ENCODE data around the gene PCDHGA12. TPM values are rescaled to one million over a fixed set of nuclear protein-coding genes. Genes with fewer than 3 reads are reported as not detected.

The PCDHGA12 gene
- polyA plus RNA-seq (2011; rRNA removed) (6.1 and 7.9 TPM in 2 replicates), polyA minus RNA-seq (2011; rRNA and poly(A)+ RNA removed) (8.3 and 9.1 TPM in 2 replicates)

- ChIA-PET POLR2A (interaction anchor here (0.6 to 1.5 kb wide), 3 partner anchors 11 to 46 kb away, joined by 4 to 7 read pairs (median 5); no protein-coding TSS in a partner anchor), CTCF (interaction anchor here (0.6 to 5.2 kb wide), 26 partner anchors 8 to 143 kb away, joined by 3 to 72 read pairs (median 4); partner anchors contain the start of genes PCDHGA11, PCDHGA3, PCDHGB7 and PCDHGC3)
- H3K36me3 ChIP-seq (ENCODE audit: control insufficient read depth, insufficient read depth, low read length), result no peaks in the 10 kb centered on the region; the same call in none of the 2 replicates
- DNase-seq (ENCODE audit: low read depth), result no peak
- TF ChIP-seq CTCF (IDR thresholded peaks at IDR 0.05; ENCODE audit: insufficient read depth, low read depth, low read length), result peak; percentile 59
- H3K27me3 ChIP-seq (ENCODE audit: control insufficient read depth, insufficient read depth, low read length), result no peaks in the 10 kb centered on the region
- H3K4me3 ChIP-seq (ENCODE audit: low read depth, low read length), result peak within 1 kb of the TSS; percentile 39
Observed at GRCh38 chr5:141430332-141431113, at the start of gene PCDHGA12. TSS of gene PCDHGA12 (plus strand) at chr5:141430507. CDS start at chr5:141430760, 253 bp downstream.

GRCh38 chr5:141382469-141383294 is 47.6 kb upstream of the PCDHGA12 start, which contains the start of gene PCDHGA7:
TSS of gene PCDHGA7 (plus strand) at chr5:141382742. CDS start at chr5:141382900, 158 bp downstream.
- ChIA-PET POLR2A (interaction anchor here (0.6 kb wide), 1 partner anchor 135 kb away, joined by 8 read pairs; no protein-coding TSS in a partner anchor), CTCF (interaction anchor here (0.8 to 1.6 kb wide), 8 partner anchors 12 to 183 kb away, joined by 3 to 11 read pairs (median 4); partner anchors contain the start of genes PCDHGA2, PCDHGA5, PCDHGB5 and TAF7)
- Histone ChIP-seq H3K36me3 (ENCODE audit: control insufficient read depth, insufficient read depth, low read length) (no peaks in the 10 kb centered on the region; the same call in 1 of the 2 replicates), H3K4me3 (ENCODE audit: low read depth, low read length) (peak within 1 kb of the TSS; percentile 54), H3K27me3 (ENCODE audit: control insufficient read depth, insufficient read depth, low read length) (no peaks in the 10 kb centered on the region)
- peak; percentile 68 for TF ChIP-seq CTCF (IDR thresholded peaks at IDR 0.05; ENCODE audit: insufficient read depth, low read depth, low read length)
- DNase-seq (ENCODE audit: low read depth), result no peak

- TF ChIP-seq CTCF (IDR thresholded peaks at IDR 0.05; ENCODE audit: insufficient read depth, low read depth, low read length), result no peak
- POLR2A ChIA-PET, result interaction anchor here (0.6 kb wide), 1 partner anchor 135 kb away, joined by 8 read pairs; no protein-coding TSS in a partner anchor
- Histone ChIP-seq H3K27me3 (ENCODE audit: control insufficient read depth, insufficient read depth, low read length) (no peaks in the 10 kb centered on the region), H3K4me3 (ENCODE audit: low read depth, low read length) (peak overlapping the region; percentile 54), H3K36me3 (ENCODE audit: control insufficient read depth, insufficient read depth, low read length) (no peaks in the 10 kb centered on the region; the same call in 1 of the 2 replicates)
- CTCF ChIA-PET, result interaction anchor here (0.8 to 1.6 kb wide), 8 partner anchors 12 to 183 kb away, joined by 3 to 11 read pairs (median 4); partner anchors contain the start of genes PCDHGA2, PCDHGA5, PCDHGB5 and TAF7
- no peak for DNase-seq (ENCODE audit: low read depth)
Observed at GRCh38 chr5:141383345-141383744, 47.0 kb upstream of the PCDHGA12 start.

- CTCF ChIA-PET, result interaction anchor here (4.1 kb wide), 1 partner anchor 14 kb away, joined by 16 read pairs; the partner anchor contains the start of gene PCDHGB3
Observed at GRCh38 chr5:141384471-141385267, 45.6 kb upstream of the PCDHGA12 start.

More at GRCh38 chr5:141384471-141385267, 45.6 kb upstream of the PCDHGA12 start:
- Histone ChIP-seq H3K4me3 (ENCODE audit: low read depth, low read length) (no peak overlapping the region), H3K27me3 (ENCODE audit: control insufficient read depth, insufficient read depth, low read length) (no peaks in the 10 kb centered on the region), H3K36me3 (ENCODE audit: control insufficient read depth, insufficient read depth, low read length) (no peaks in the 10 kb centered on the region; the same call in 1 of the 2 replicates)
- no peak for TF ChIP-seq CTCF (IDR thresholded peaks at IDR 0.05; ENCODE audit: insufficient read depth, low read depth, low read length)
- no peak for DNase-seq (ENCODE audit: low read depth)
- POLR2A ChIA-PET, result no interaction called here

All from BJ (cell line).